Measurements from ENCODE around the gene NTRK3. TPM values are rescaled to one million over a fixed set of nuclear protein-coding genes. Genes with fewer than 3 reads are reported as not detected.

Gene NTRK3
- total and polyA plus RNA-seq, 2 of the 13 experiments (the other 11 are each of a cell fraction or from before 2014, with no cell fraction given): not detected

GRCh38 chr15:87944691-87945090 lies 311.8 kb downstream of the NTRK3 start (continued):
- TF ChIP-seq ZNF256 (CRISPR knock-in tag; conservative IDR thresholded peaks at IDR 0.05) (no peak), TERF1 (CRISPR knock-in tag; IDR thresholded peaks at IDR 0.05) (no peak), PAWR (CRISPR knock-in tag; IDR thresholded peaks at IDR 0.05; ENCODE audit: borderline replicate concordance) (no peak)

- DNase-seq (ENCODE audit: low spot score) (no peak), ATAC-seq (no peak), FAIRE-seq (no peak)
- no TSS peak for BruUV-seq (replicated peaks)
- Histone ChIP-seq H3K9me3 (ENCODE audit: low read length) (no peaks in the 10 kb centered on the region), H2AFZ (ENCODE audit: low read length) (no peak overlapping the region), H3K36me3 (replicated peaks in 1 of 2; ENCODE audit: control insufficient read depth in 1 of 2, insufficient read depth in 2 of 2, low read length in 2 of 2) (no peaks in the 10 kb centered on the region), H3K9ac (ENCODE audit: insufficient read depth, low read depth, low read length) (no peak overlapping the region), H3K27ac (ENCODE audit: extremely low read length, insufficient read depth, low read length) (no peak overlapping the region), H3K27me3 (ENCODE audit: control insufficient read depth in 1 of 2, insufficient read depth in 2 of 2, low read length in 2 of 2) (no peaks in the 10 kb centered on the region; a peak in 1 of 5 replicates), H3K4me2 (ENCODE audit: low read depth, low read length) (no peak overlapping the region), H4K20me1 (ENCODE audit: insufficient read depth, low read length) (no peaks in the 10 kb centered on the region), H3K79me2 (ENCODE audit: insufficient read depth, low read length) (no peaks in the 10 kb centered on the region), H3K4me1 (ENCODE audit: insufficient read depth, low read length) (no peaks in the 10 kb centered on the region), H3K4me3 (replicated peaks in 1 of 3; ENCODE audit: insufficient read depth in 1 of 3, low read depth in 2 of 3, low read length in 3 of 3) (no peak overlapping the region)
- ChIA-PET POLR2A (no interaction called here), CTCF (ENCODE audit: low intra/inter-chr PET ratio, low total read pairs) (no interaction called here)
- in situ Hi-C loops (cut with HindIII; ENCODE audit: extremely low pct_ligation_motif_present, low pct_unique_long_range_greater_than_20kb): no loop called here
- 0% methylated on average over 1 of the region's 3 CpGs for WGBS (ENCODE audit: low lambda C conversion rate)
- TF ChIP-seq ZNF124 (CRISPR knock-in tag; IDR thresholded peaks at IDR 0.05) (no peak), ZNF496 (CRISPR knock-in tag; IDR thresholded peaks at IDR 0.05; ENCODE audit: insufficient replicate concordance) (no peak), AGO1 (IDR thresholded peaks at IDR 0.05; ENCODE audit: low read depth, low read length, poor library complexity, severe bottlenecking) (no peak), ZNF749 (CRISPR knock-in tag; IDR thresholded peaks at IDR 0.05; ENCODE audit: borderline replicate concordance) (no peak), ZNF570 (CRISPR knock-in tag; IDR thresholded peaks at IDR 0.05; ENCODE audit: borderline replicate concordance) (no peak), KLF9 (CRISPR knock-in tag; IDR thresholded peaks at IDR 0.05; ENCODE audit: low read depth) (no peak), NCOR1 (IDR thresholded peaks at IDR 0.05; ENCODE audit: borderline replicate concordance, low read length) (no peak)
- TF ChIP-seq, protein P1, sequence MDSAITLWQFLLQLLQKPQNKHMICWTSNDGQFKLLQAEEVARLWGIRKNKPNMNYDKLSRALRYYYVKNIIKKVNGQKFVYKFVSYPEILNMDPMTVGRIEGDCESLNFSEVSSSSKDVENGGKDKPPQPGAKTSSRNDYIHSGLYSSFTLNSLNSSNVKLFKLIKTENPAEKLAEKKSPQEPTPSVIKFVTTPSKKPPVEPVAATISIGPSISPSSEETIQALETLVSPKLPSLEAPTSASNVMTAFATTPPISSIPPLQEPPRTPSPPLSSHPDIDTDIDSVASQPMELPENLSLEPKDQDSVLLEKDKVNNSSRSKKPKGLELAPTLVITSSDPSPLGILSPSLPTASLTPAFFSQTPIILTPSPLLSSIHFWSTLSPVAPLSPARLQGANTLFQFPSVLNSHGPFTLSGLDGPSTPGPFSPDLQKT (CRISPR knock-in tag; IDR thresholded peaks at IDR 0.05; ENCODE audit: borderline replicate concordance): no peak
- TF ChIP-seq, protein P2, sequence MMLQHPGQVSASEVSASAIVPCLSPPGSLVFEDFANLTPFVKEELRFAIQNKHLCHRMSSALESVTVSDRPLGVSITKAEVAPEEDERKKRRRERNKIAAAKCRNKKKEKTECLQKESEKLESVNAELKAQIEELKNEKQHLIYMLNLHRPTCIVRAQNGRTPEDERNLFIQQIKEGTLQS (CRISPR knock-in tag; IDR thresholded peaks at IDR 0.05): no peak
- intact Hi-C loops (cut with micrococcal nuclease; ENCODE audit: unreplicated experiment): no loop called here
These were observed 312.5 kb downstream of the NTRK3 start for GRCh38 chr15:87944050-87944449.
